Activated T-cell treated with anti-CD3 and anti-CD28 coated beads, Interleukin-2, amount 50 U/mL, for 24 hours (primary cell): Measurements from ENCODE around the gene RNF207.

ENCODE experiments used
- DNase-seq: peaks from one replicate; pipeline ENCODE4 v3.0.0-alpha.2; 2020
- H3K27ac Mint-ChIP-seq: 2 replicates; pipeline ENCODE4 v1.8.0; 2020; ENCODE audit warnings: mild to moderate bottlenecking, mixed read lengths
- H3K27me3 Mint-ChIP-seq: 2 replicates; pipeline ENCODE4 v1.8.0; 2020; ENCODE audit warnings: mixed read lengths
- H3K36me3 Mint-ChIP-seq: 2 replicates; pipeline ENCODE4 v1.8.0; 2020; ENCODE audit warnings: low read depth, mixed read lengths
- H3K4me1 Mint-ChIP-seq: 2 replicates; pipeline ENCODE4 v1.8.0; 2020; ENCODE audit warnings: low read depth, mixed read lengths
- H3K4me3 Mint-ChIP-seq: 2 replicates; pipeline ENCODE4 v1.8.0; 2020; ENCODE audit warnings: mild to moderate bottlenecking, moderate library complexity, mixed read lengths
- H3K9me3 Mint-ChIP-seq: 2 replicates; pipeline ENCODE4 v1.8.0; 2020; ENCODE audit warnings: mixed read lengths

RNF207 gene

GRCh38 chr1:6180268-6180706 lies 25.6 kb upstream of the RNF207 start, which contains the start of gene CHD5:
Gene CHD5 (minus strand): TSS chr1:6180321. CDS start chr1:6180023, 298 bp downstream.
- H3K36me3 Mint-ChIP-seq, result peaks cover 17% of the 10 kb centered on the region
- no peaks in the 10 kb centered on the region for H3K9me3 Mint-ChIP-seq
- peaks cover 49% of the 10 kb centered on the region for H3K27me3 Mint-ChIP-seq
- peaks cover 44% of the 10 kb centered on the region for H3K4me1 Mint-ChIP-seq
- no peak within 1 kb of the TSS for H3K27ac Mint-ChIP-seq
- H3K4me3 Mint-ChIP-seq, result peak within 1 kb of the TSS; percentile 54
- no peak for DNase-seq

GRCh38 chr1:6180707-6181311 lies 25.1 kb upstream of the RNF207 start:
- Mint-ChIP-seq H3K9me3 (no peaks in the 10 kb centered on the region), H3K4me1 (peaks cover 49% of the 10 kb centered on the region), H3K4me3 (peak overlapping the region; percentile 54), H3K27ac (no peak overlapping the region), H3K36me3 (peaks cover 22% of the 10 kb centered on the region), H3K27me3 (peaks cover 49% of the 10 kb centered on the region)
- no peak for DNase-seq

GRCh38 chr1:6181347-6181770 lies 24.6 kb upstream of the RNF207 start:
- H3K9me3 Mint-ChIP-seq, result no peaks in the 10 kb centered on the region
- H3K27ac Mint-ChIP-seq, result peak overlapping the region; percentile 30
- H3K4me3 Mint-ChIP-seq, result peak overlapping the region; percentile 54
- peaks cover 49% of the 10 kb centered on the region for H3K27me3 Mint-ChIP-seq
- peaks cover 53% of the 10 kb centered on the region for H3K4me1 Mint-ChIP-seq
- DNase-seq, result no peak
- H3K36me3 Mint-ChIP-seq, result peaks cover 27% of the 10 kb centered on the region

GRCh38 chr1:6183520-6183989 lies 22.4 kb upstream of the RNF207 start:
- peak; percentile 44 for DNase-seq
- Mint-ChIP-seq H3K36me3 (peaks cover 49% of the 10 kb centered on the region), H3K27ac (peak overlapping the region; percentile 50)

GRCh38 chr1:6184083-6184783 lies 21.7 kb upstream of the RNF207 start:
- Mint-ChIP-seq H3K4me3 (no peak overlapping the region), H3K27me3 (peaks cover 21% of the 10 kb centered on the region), H3K4me1 (peaks cover 62% of the 10 kb centered on the region), H3K9me3 (no peaks in the 10 kb centered on the region), H3K27ac (peak overlapping the region; percentile 50), H3K36me3 (peaks cover 56% of the 10 kb centered on the region)
- no peak for DNase-seq

More at GRCh38 chr1:6183520-6183989, 22.4 kb upstream of the RNF207 start:
- peaks cover 62% of the 10 kb centered on the region for H3K4me1 Mint-ChIP-seq
- H3K9me3 Mint-ChIP-seq, result no peaks in the 10 kb centered on the region
- H3K27me3 Mint-ChIP-seq, result peaks cover 27% of the 10 kb centered on the region
- H3K4me3 Mint-ChIP-seq, result no peak overlapping the region

GRCh38 chr1:6185151-6185550 lies 20.8 kb upstream of the RNF207 start:
- no peaks in the 10 kb centered on the region for H3K9me3 Mint-ChIP-seq
- peaks cover 21% of the 10 kb centered on the region for H3K27me3 Mint-ChIP-seq
- peaks cover 65% of the 10 kb centered on the region for H3K36me3 Mint-ChIP-seq
- peaks cover 66% of the 10 kb centered on the region for H3K4me1 Mint-ChIP-seq
- no peak overlapping the region for H3K4me3 Mint-ChIP-seq
- DNase-seq, result no peak
- peak overlapping the region; percentile 50 for H3K27ac Mint-ChIP-seq

- Mint-ChIP-seq H3K4me1 (peaks cover 66% of the 10 kb centered on the region), H3K27me3 (peaks cover 18% of the 10 kb centered on the region), H3K36me3 (peaks cover 72% of the 10 kb centered on the region), H3K27ac (peak overlapping the region; percentile 67), H3K9me3 (no peaks in the 10 kb centered on the region), H3K4me3 (no peak overlapping the region)
- DNase-seq, result no peak
These were observed 20.1 kb upstream of the RNF207 start for GRCh38 chr1:6185635-6186382.

GRCh38 chr1:6188466-6188865 lies 17.5 kb upstream of the RNF207 start:
- Mint-ChIP-seq H3K36me3 (peaks cover 95% of the 10 kb centered on the region), H3K27me3 (no peaks in the 10 kb centered on the region), H3K4me3 (no peak overlapping the region), H3K27ac (no peak overlapping the region), H3K9me3 (no peaks in the 10 kb centered on the region), H3K4me1 (peaks cover 59% of the 10 kb centered on the region)
- no peak for DNase-seq

GRCh38 chr1:6191968-6192367 lies 14.0 kb upstream of the RNF207 start:
- peaks cover 45% of the 10 kb centered on the region for H3K4me1 Mint-ChIP-seq

GRCh38 chr1:6197746-6198427 lies 8.0 kb upstream of the RNF207 start:
- DNase-seq, result no peak
- Mint-ChIP-seq H3K9me3 (no peaks in the 10 kb centered on the region), H3K27ac (peak overlapping the region; percentile 95), H3K36me3 (peaks cover 63% of the 10 kb centered on the region), H3K4me1 (peaks cover 49% of the 10 kb centered on the region), H3K4me3 (peak overlapping the region; percentile 91), H3K27me3 (no peaks in the 10 kb centered on the region)

More at GRCh38 chr1:6191968-6192367, 14.0 kb upstream of the RNF207 start:
- no peaks in the 10 kb centered on the region for H3K27me3 Mint-ChIP-seq
- H3K36me3 Mint-ChIP-seq, result peaks cover 94% of the 10 kb centered on the region
- DNase-seq, result no peak
- H3K4me3 Mint-ChIP-seq, result no peak overlapping the region
- no peak overlapping the region for H3K27ac Mint-ChIP-seq
- H3K9me3 Mint-ChIP-seq, result no peaks in the 10 kb centered on the region

- peak overlapping the region; percentile 91 for H3K4me3 Mint-ChIP-seq
- H3K4me1 Mint-ChIP-seq, result peaks cover 43% of the 10 kb centered on the region
- no peaks in the 10 kb centered on the region for H3K27me3 Mint-ChIP-seq
- H3K9me3 Mint-ChIP-seq, result no peaks in the 10 kb centered on the region
- DNase-seq, result no peak
- peak overlapping the region; percentile 95 for H3K27ac Mint-ChIP-seq
- H3K36me3 Mint-ChIP-seq, result peaks cover 54% of the 10 kb centered on the region
These were observed 7.1 kb upstream of the RNF207 start for GRCh38 chr1:6198646-6199297.

GRCh38 chr1:6199298-6200187 lies 6.4 kb upstream of the RNF207 start, which contains the start of gene RPL22:
Gene RPL22 (minus strand): TSS chr1:6199595. CDS start chr1:6199573, 22 bp downstream.
- Mint-ChIP-seq H3K4me1 (peaks cover 43% of the 10 kb centered on the region), H3K4me3 (peak within 1 kb of the TSS; percentile 91), H3K9me3 (no peaks in the 10 kb centered on the region), H3K36me3 (peaks cover 46% of the 10 kb centered on the region), H3K27me3 (no peaks in the 10 kb centered on the region), H3K27ac (peak within 1 kb of the TSS; percentile 95)
- peak; percentile 96 for DNase-seq
